HCT116 (cell line): ENCODE measurements around the gene RASGEF1C. TPM values are rescaled to one million over a fixed set of nuclear protein-coding genes. Genes with fewer than 3 reads are reported as not detected.

Experiments
- ATAC-seq: fragments of 200-7000 bp; cut with Tn5 transposase; 2 replicates; pipeline ENCODE4 v1.9.1; 2020; ENCODE audit warnings: mild to moderate bottlenecking, moderate library complexity
- BruUV-seq: library from RNA; stranded (reverse); fragments of 400-500 nt; replicated peaks from 2 replicates; lab custom pipeline; 2021; lab: Mats Ljungman, UMichigan
- CTCF ChIA-PET: fragments of 300-600 bp; sonication (Branson Sonifier 250); formaldehyde crosslinking; loops from one replicate; lab custom pipeline; 2021; ENCODE audit warnings: antibody characterized with exemption; lab: Charles Lee
- POLR2A ChIA-PET: fragments of 300-600, 350-600 bp; sonication (Branson Sonifier 250); formaldehyde crosslinking; loops from one replicate; lab custom pipeline; 2021; ENCODE audit warnings: antibody characterized with exemption; lab: Charles Lee
- RAD21 ChIA-PET, 2 experiments: fragments of 300-600 bp; sonication (Branson Sonifier 250); formaldehyde crosslinking; loops; one replicate each; lab custom pipeline; 2023; ENCODE audit warnings: low total read pairs in 2 of 2; ENCODE audit not compliant: uncharacterized antibody in 2 of 2, unreplicated experiment in 2 of 2, low non-redundant PET in 1 of 2; lab: Charles Lee
- DNase-seq: peaks from one replicate; pipeline ENCODE4 v3.0.0-alpha.2; 2010; ENCODE audit warnings: low read depth, low spot score
- H2AFZ ChIP-seq: fragments of 200-600 bp; shearing (Covaris generic), sonication (generic); 2 replicates; pipeline ENCODE4 v1.6.1; 2017; ENCODE audit warnings: low read depth, mixed run types, mixed read lengths, antibody characterized with exemption, low read length; ENCODE audit not compliant: poor library complexity, severe bottlenecking
- H3K27ac ChIP-seq: 2 replicates; pipeline ENCODE4 v1.5.1; 2012; ENCODE audit warnings: low read depth, low read length
- H3K27me3 ChIP-seq: fragments of 200-600 bp; sonication (generic); 2 replicates; pipeline ENCODE4 v1.6.1; 2016; ENCODE audit warnings: mixed run types, low read length, mixed read lengths; ENCODE audit not compliant: insufficient read depth
- H3K36me3 ChIP-seq, 2 experiments: fragments of 200-500 bp in 1 of 2; fragments of 200-600 bp in 1 of 2; sonication (Bioruptor generic) in 1 of 2; sonication (generic) in 1 of 2; 2 replicates each; pipeline versions ENCODE4 v1.5.1 to v1.6.1; 2014 to 2016; ENCODE audit warnings: low read length in 2 of 2, inconsistent platforms in 1 of 2, mixed read lengths in 1 of 2, mixed run types in 1 of 2; ENCODE audit not compliant: insufficient read depth in 2 of 2, control insufficient read depth in 1 of 2
- H3K4me1 ChIP-seq, 2 experiments: fragments of 200-600 bp in 1 of 2; sonication (generic) in 1 of 2; 2 replicates each; pipeline versions ENCODE4 v1.5.1 to v1.6.1; 2012 to 2017; ENCODE audit warnings: low read length in 2 of 2, inconsistent platforms in 1 of 2, mild to moderate bottlenecking in 1 of 2, mixed read lengths in 1 of 2, mixed run types in 1 of 2, moderate library complexity in 1 of 2; ENCODE audit not compliant: insufficient read depth in 2 of 2, control insufficient read depth in 1 of 2
- H3K4me2 ChIP-seq: fragments of 200-600 bp; sonication (generic); 2 replicates; pipeline ENCODE4 v1.6.1; 2017; ENCODE audit warnings: mixed run types, low read length, mixed read lengths
- H3K4me3 ChIP-seq, 2 experiments: fragments of 200-600 bp in 1 of 2; sonication (generic) in 1 of 2; replicated peaks in 1 of 2; 2 replicates each; pipeline ENCODE4 v1.5.1; 2011 to 2016; ENCODE audit warnings: low read length in 2 of 2, control low read depth in 1 of 2, low read depth in 1 of 2, mild to moderate bottlenecking in 1 of 2, mixed read lengths in 1 of 2, mixed run types in 1 of 2
- H3K79me2 ChIP-seq: fragments of 200-600 bp; sonication (generic); 2 replicates; pipeline ENCODE4 v1.6.1; 2017; ENCODE audit warnings: mild to moderate bottlenecking, mixed run types, low read length, moderate library complexity, mixed read lengths; ENCODE audit not compliant: insufficient read depth
- H3K9ac ChIP-seq: fragments of 200-600 bp; sonication (generic); 2 replicates; pipeline ENCODE4 v1.6.1; 2016; ENCODE audit warnings: low read length, mixed read lengths
- H3K9me2 ChIP-seq: fragments of 200-600 bp; sonication (generic), shearing (Covaris generic); 2 replicates; pipeline ENCODE4 v1.6.1; 2017; ENCODE audit warnings: mixed run types, mild to moderate bottlenecking, moderate library complexity; ENCODE audit not compliant: insufficient read depth
- H3K9me3 ChIP-seq, 2 experiments: fragments of 200-500 bp in 1 of 2; fragments of 200-600 bp in 1 of 2; sonication (Bioruptor generic) in 1 of 2; sonication (generic) in 1 of 2; 2 replicates each; pipeline ENCODE4 v1.6.1; 2014 to 2017; ENCODE audit warnings: low read length in 2 of 2, mixed read lengths in 2 of 2, inconsistent platforms in 1 of 2, low read depth in 1 of 2, mild to moderate bottlenecking in 1 of 2, mixed run types in 1 of 2, moderate library complexity in 1 of 2; ENCODE audit not compliant: control insufficient read depth in 1 of 2, insufficient read depth in 1 of 2
- H4K20me1 ChIP-seq: fragments of 200-600 bp; sonication (generic), shearing (Covaris generic); 2 replicates; pipeline ENCODE4 v1.6.1; 2017; ENCODE audit warnings: mixed run types, mild to moderate bottlenecking, moderate library complexity; ENCODE audit not compliant: insufficient read depth
- CBX3 ChIP-seq: IDR thresholded peaks from 2 replicates; pipeline ENCODE4 v1.6.1; 2012; ENCODE audit warnings: low read depth
- EGR1 ChIP-seq: IDR thresholded peaks from 2 replicates; pipeline ENCODE4 v1.6.1; 2012; ENCODE audit warnings: low read depth
- ELF1 ChIP-seq: IDR thresholded peaks from 2 replicates; pipeline ENCODE4 v1.6.1; 2012; ENCODE audit warnings: low read depth, borderline replicate concordance
- EZH2 ChIP-seq: fragments of 200-600 bp; sonication (generic); IDR thresholded peaks from 2 replicates; pipeline ENCODE4 v1.6.1; 2017; ENCODE audit warnings: antibody characterized with exemption, mixed run types
- EZH2phosphoT487 ChIP-seq: fragments of 200-600 bp; IDR thresholded peaks from 2 replicates; pipeline ENCODE4 v1.6.1; 2018; ENCODE audit warnings: antibody characterized with exemption, borderline replicate concordance
- FOSL1 ChIP-seq: IDR thresholded peaks from 2 replicates; pipeline ENCODE4 v1.6.1; 2012; ENCODE audit warnings: low read depth
- JUND ChIP-seq: IDR thresholded peaks from 2 replicates; pipeline ENCODE4 v1.6.1; 2012
- POLR2A ChIP-seq: IDR thresholded peaks from 2 replicates; pipeline ENCODE4 v1.7.0; 2011; ENCODE audit warnings: borderline replicate concordance; ENCODE audit not compliant: insufficient read depth, insufficient read length; ENCODE audit errors: extremely low read depth
- RAD21 ChIP-seq: IDR thresholded peaks from 2 replicates; pipeline ENCODE4 v1.6.1; 2012; ENCODE audit warnings: low read depth, mild to moderate bottlenecking
- SIN3A ChIP-seq: IDR thresholded peaks from 2 replicates; pipeline ENCODE4 v1.6.1; 2012; ENCODE audit warnings: low read depth
- TCF7L2 ChIP-seq: IDR thresholded peaks from 2 replicates; pipeline ENCODE4 v1.7.0; 2011; ENCODE audit warnings: borderline replicate concordance, inconsistent platforms; ENCODE audit not compliant: insufficient read depth, insufficient read length; ENCODE audit errors: extremely low read depth
- YY1 ChIP-seq: IDR thresholded peaks from 2 replicates; pipeline ENCODE4 v1.6.1; 2011; ENCODE audit warnings: low read length, low read depth, moderate library complexity, mild to moderate bottlenecking; ENCODE audit not compliant: insufficient replicate concordance; ENCODE audit errors: extremely low read depth
- ZNF274 ChIP-seq: fragments of 200-500 bp; sonication (Bioruptor generic); IDR thresholded peaks from 2 replicates; pipeline ENCODE4 v1.6.1; 2014; ENCODE audit warnings: mild to moderate bottlenecking, low read depth, low read length, inconsistent platforms
- intact Hi-C: fragments of 100-400 bp; cut with micrococcal nuclease; formaldehyde crosslinking; loops from 2 replicates; pipeline ENCODE4 v1.10.0; 2022
- total RNA-seq: library from RNA; stranded (reverse); gene quantifications from one replicate; pipeline ENCODE4 v1.2.1, GENCODE V29; 2021; ENCODE audit not compliant: unreplicated experiment
- TF ChIP-seq, protein P1 (sequence below): IDR thresholded peaks from 2 replicates; pipeline ENCODE4 v1.6.1; 2011; ENCODE audit warnings: mild to moderate bottlenecking, low read length, moderate library complexity; ENCODE audit not compliant: insufficient replicate concordance; ENCODE audit errors: extremely low read depth
- TF ChIP-seq, protein P2 (sequence below): IDR thresholded peaks from 2 replicates; pipeline ENCODE4 v1.6.1; 2012
- TF ChIP-seq, protein P3 (sequence below): IDR thresholded peaks from 2 replicates; pipeline ENCODE4 v1.6.1; 2012; ENCODE audit warnings: low read depth
- TF ChIP-seq, protein P4 (sequence below), 3 experiments: fragments of 200-600 bp in 1 of 3; sonication (generic) in 1 of 3; IDR thresholded peaks in 2 of 3; conservative IDR thresholded peaks in 1 of 3; 2 replicates each; pipeline ENCODE4 v1.5.1; 2012 to 2017; ENCODE audit warnings: low read depth in 2 of 3, low read length in 2 of 3, antibody characterized with exemption in 1 of 3, borderline replicate concordance in 1 of 3, control low read depth in 1 of 3, mild to moderate bottlenecking in 1 of 3, mixed read lengths in 1 of 3, mixed run types in 1 of 3, moderate library complexity in 1 of 3; ENCODE audit not compliant: insufficient read depth in 1 of 3
- TF ChIP-seq, protein P5 (sequence below): IDR thresholded peaks from 2 replicates; pipeline ENCODE4 v1.6.1; 2012

The RASGEF1C gene
- total RNA-seq, 1 experiment from 2014 or later, result 1.2 TPM

DNA sequence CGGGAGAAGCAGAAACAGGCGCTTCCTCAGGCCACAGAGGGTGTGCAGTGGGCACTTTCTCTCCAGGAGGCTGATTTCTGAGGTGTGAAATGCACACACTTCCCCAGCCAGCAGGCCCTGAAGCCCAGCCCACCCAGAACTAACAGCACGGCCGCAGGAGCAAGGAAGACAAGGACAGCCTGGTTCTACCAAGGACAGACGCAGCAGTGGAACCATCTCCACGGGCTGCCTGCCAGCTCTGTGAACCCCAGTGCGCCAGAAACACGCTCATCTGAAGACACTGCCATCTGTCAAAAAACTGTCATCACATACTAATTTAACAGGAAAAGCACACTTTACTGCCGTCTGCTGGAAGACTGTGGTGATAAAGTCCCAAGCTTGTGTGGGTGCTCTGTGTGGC lies 42.1 kb upstream of the RASGEF1C start:
- intact Hi-C loops, result no loop called here

More for the DNA sequence above, 42.1 kb upstream of the RASGEF1C start:
- Histone ChIP-seq H3K4me1 (no peaks in the 10 kb centered on the region), H3K27me3 (no peaks in the 10 kb centered on the region), H3K79me2 (no peaks in the 10 kb centered on the region), H3K27ac (no peak overlapping the region), H3K9me3 (peaks cover 21 to 34% of the 10 kb centered on the region in 2 experiments; a peak in 2 of 4 replicates), H3K9me2 (no peaks in the 10 kb centered on the region), H2AFZ (no peak overlapping the region), H3K9ac (no peak overlapping the region), H3K4me3 (no peak overlapping the region), H3K36me3 (peaks cover 5 to 36% of the 10 kb centered on the region in 2 experiments), H4K20me1 (no peaks in the 10 kb centered on the region), H3K4me2 (no peak overlapping the region)
- ChIA-PET RAD21 (no interaction called here), POLR2A (no interaction called here), CTCF (no interaction called here)
- TF ChIP-seq ZNF274 (no peak), SIN3A (no peak), EGR1 (no peak), FOSL1 (no peak), POLR2A (no peak), TCF7L2 (no peak), ELF1 (no peak), CBX3 (no peak), EZH2 (no peak), YY1 (no peak), EZH2phosphoT487 (no peak), JUND (no peak), RAD21 (no peak)
- TF ChIP-seq, protein P1, sequence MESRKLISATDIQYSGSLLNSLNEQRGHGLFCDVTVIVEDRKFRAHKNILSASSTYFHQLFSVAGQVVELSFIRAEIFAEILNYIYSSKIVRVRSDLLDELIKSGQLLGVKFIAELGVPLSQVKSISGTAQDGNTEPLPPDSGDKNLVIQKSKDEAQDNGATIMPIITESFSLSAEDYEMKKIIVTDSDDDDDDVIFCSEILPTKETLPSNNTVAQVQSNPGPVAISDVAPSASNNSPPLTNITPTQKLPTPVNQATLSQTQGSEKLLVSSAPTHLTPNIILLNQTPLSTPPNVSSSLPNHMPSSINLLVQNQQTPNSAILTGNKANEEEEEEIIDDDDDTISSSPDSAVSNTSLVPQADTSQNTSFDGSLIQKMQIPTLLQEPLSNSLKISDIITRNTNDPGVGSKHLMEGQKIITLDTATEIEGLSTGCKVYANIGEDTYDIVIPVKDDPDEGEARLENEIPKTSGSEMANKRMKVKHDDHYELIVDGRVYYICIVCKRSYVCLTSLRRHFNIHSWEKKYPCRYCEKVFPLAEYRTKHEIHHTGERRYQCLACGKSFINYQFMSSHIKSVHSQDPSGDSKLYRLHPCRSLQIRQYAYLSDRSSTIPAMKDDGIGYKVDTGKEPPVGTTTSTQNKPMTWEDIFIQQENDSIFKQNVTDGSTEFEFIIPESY, result no peak
- TF ChIP-seq, protein P2, sequence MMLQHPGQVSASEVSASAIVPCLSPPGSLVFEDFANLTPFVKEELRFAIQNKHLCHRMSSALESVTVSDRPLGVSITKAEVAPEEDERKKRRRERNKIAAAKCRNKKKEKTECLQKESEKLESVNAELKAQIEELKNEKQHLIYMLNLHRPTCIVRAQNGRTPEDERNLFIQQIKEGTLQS, result no peak
- TF ChIP-seq, protein P3, sequence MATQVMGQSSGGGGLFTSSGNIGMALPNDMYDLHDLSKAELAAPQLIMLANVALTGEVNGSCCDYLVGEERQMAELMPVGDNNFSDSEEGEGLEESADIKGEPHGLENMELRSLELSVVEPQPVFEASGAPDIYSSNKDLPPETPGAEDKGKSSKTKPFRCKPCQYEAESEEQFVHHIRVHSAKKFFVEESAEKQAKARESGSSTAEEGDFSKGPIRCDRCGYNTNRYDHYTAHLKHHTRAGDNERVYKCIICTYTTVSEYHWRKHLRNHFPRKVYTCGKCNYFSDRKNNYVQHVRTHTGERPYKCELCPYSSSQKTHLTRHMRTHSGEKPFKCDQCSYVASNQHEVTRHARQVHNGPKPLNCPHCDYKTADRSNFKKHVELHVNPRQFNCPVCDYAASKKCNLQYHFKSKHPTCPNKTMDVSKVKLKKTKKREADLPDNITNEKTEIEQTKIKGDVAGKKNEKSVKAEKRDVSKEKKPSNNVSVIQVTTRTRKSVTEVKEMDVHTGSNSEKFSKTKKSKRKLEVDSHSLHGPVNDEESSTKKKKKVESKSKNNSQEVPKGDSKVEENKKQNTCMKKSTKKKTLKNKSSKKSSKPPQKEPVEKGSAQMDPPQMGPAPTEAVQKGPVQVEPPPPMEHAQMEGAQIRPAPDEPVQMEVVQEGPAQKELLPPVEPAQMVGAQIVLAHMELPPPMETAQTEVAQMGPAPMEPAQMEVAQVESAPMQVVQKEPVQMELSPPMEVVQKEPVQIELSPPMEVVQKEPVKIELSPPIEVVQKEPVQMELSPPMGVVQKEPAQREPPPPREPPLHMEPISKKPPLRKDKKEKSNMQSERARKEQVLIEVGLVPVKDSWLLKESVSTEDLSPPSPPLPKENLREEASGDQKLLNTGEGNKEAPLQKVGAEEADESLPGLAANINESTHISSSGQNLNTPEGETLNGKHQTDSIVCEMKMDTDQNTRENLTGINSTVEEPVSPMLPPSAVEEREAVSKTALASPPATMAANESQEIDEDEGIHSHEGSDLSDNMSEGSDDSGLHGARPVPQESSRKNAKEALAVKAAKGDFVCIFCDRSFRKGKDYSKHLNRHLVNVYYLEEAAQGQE, result no peak
- TF ChIP-seq, protein P4, sequence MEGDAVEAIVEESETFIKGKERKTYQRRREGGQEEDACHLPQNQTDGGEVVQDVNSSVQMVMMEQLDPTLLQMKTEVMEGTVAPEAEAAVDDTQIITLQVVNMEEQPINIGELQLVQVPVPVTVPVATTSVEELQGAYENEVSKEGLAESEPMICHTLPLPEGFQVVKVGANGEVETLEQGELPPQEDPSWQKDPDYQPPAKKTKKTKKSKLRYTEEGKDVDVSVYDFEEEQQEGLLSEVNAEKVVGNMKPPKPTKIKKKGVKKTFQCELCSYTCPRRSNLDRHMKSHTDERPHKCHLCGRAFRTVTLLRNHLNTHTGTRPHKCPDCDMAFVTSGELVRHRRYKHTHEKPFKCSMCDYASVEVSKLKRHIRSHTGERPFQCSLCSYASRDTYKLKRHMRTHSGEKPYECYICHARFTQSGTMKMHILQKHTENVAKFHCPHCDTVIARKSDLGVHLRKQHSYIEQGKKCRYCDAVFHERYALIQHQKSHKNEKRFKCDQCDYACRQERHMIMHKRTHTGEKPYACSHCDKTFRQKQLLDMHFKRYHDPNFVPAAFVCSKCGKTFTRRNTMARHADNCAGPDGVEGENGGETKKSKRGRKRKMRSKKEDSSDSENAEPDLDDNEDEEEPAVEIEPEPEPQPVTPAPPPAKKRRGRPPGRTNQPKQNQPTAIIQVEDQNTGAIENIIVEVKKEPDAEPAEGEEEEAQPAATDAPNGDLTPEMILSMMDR (IDR thresholded peaks at IDR 0.05 in 2 of 3, conservative IDR thresholded peaks at IDR 0.05 in 1 of 3; ENCODE audit: borderline replicate concordance in 1 of 3, insufficient read depth in 1 of 3, low read depth in 2 of 3, low read length in 2 of 3), result no peak
- TF ChIP-seq, protein P5, sequence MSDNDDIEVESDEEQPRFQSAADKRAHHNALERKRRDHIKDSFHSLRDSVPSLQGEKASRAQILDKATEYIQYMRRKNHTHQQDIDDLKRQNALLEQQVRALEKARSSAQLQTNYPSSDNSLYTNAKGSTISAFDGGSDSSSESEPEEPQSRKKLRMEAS, result no peak
- DNase-seq, result no peak
- no TSS peak for BruUV-seq
- no peak for ATAC-seq
